GM21717 (cell line): ENCODE measurements around the gene FAAP20.

Experiments
- ATAC-seq: cut with Tn5 transposase; IDR thresholded peaks from one replicate; pipeline ENCODE4 v1.9.1; 2021; ENCODE audit warnings: mild to moderate bottlenecking, moderate library complexity; ENCODE audit not compliant: unreplicated experiment

Gene FAAP20

GRCh38 chr1:2197707-2198165 is 3.2 kb upstream of the FAAP20 start:
- ATAC-seq: no peak

DNA sequence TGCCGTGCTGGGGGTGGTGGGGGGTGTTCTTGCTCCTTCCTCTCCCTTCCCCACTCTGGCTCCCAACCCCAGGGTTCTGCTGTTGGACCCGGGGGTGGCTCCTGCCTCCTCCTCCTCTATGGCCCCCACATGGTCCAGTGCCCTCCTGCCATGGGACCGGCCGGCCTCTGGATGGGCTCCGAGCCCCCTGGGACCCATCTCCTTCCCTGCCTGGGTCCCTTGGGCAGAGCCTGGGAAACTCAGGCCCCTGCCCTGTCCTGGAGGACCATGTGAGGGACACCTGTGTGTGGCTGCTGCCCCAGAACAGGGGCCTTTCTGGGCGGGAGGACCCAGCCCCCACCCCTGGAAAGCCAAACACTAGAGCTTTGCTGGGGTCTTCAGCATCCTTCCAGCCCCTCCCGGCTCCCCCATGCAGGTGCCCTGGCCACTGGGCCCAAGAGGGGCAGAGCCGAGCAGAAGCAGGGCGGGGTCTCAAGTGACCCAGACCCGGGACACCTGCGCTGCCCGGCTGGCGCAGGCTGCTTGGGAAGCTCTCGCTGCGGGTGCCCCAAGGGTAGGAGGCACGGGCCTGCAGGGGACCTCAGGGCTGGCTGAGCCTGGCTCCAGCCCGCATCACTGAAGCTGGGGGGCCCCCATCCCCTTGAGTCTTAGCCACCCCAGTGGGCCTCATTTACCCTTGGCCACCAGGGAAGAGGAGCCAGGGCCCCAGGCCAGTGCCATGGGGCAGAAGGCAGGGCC is 2.5 kb upstream of the FAAP20 start:
- no peak for ATAC-seq

- no peak for ATAC-seq
Measured at GRCh38 chr1:2195785-2196184, 1.2 kb upstream of the FAAP20 start.

GRCh38 chr1:2194898-2195673 is 514 bp upstream of the FAAP20 start:
- ATAC-seq: peak; percentile 54

DNA sequence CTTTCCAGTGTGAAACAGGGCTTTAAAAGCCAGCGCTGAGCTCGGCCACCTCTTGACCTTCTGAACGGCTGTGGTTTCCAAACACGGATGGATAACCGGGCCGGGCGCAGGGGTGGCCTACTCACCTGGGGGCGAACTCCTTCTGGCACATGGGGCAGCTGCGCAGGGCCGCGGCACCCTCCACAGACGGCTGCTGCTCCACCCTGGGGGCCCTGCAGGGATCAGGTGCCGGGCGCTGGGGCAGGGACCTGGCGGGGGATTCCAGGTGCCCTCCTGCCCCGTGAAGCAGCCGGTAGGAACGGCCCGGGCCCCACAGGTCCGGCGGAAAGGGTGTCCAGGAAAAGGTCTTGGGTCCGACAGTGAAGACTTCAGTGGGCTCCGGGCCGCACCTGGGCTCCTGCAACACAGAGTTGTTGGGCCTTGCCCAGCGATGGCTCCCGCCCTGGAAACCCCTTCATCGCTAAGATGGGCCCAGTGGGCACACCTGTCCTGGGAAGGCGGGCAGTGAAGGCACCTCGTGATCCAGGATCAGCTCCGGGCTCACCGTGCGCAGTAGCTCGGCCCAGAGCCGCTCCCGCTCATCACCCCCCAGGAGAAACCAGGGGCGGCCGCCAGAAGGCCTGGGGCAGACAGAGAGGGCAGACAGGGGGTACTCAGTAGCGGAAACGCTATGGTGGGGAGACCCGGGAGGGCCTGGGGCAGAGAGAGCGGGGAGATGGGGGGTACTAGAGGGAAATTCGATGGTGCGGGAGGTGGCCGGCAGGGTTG is 874 bp downstream of the FAAP20 start:
- ATAC-seq: no peak

DNA sequence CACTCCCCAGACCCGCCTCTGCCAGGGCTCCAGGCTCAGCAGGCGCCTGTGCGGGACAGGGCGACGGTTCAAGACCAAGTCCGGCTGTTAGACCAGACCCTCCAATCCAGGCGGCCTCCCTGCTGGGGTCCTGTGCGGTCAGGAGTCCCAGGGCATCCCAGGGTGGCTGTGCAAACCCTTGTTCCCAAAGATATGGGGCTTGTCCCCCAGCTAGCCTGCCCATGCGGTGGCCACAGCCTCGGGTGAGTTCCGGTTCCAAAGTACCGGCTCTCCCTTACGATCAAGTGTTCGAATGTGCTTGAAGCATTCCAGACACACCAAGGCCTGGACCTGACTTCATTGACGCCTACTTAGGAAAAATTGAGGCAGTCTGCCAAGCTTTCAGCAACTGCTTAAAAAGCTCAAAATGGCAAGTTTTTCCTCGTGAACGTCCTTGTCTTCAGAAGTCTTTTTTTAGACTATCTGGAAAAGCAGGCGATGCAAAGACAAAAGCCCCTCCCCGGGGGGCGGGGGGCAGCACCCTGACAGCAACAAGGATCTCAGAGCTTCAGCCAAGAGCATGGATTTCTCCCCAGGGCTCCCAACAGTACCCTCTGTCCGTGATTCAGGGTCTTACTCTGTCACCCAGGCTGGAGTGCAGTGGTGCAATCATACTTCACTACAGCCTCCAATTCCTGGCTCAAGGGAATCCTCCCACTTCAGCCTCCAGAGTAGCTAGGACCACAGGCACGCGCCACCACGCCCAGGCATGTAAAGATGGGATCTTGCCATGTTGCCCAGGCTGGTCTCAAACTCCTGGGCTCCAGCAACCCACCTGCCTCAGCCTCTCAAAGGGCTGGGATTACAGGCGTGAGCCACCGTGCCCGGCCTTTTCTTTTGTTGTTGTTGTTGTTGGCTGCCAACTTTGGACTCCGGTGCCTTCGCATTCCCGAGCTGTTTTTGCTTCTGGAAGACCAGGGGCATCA is 2.3 kb downstream of the FAAP20 start:
- no peak for ATAC-seq

DNA sequence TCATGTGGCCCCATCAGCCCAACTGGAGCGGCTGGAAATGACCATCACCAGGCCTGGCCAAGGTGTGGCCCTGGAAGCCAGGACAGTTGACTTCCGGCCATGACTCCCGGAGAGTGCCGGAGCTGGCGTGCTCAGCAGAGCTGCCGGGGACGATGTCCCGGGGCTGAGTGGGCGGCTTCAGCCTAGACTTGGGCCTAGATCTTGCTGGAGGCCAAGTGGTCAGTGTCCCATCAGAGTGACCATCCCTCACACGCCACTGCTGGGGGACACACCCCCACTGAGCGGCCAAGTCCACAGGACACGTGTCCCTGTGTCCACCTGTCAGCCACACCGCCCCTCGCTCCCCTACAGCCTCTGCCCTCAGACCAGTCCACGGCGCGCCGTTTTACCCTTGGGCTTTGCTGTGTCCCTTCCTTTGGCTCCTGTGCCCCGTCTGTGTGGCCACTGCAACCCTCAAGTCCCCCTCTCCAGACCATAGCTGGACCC is 4.0 kb downstream of the FAAP20 start:
- ATAC-seq: no peak

DNA sequence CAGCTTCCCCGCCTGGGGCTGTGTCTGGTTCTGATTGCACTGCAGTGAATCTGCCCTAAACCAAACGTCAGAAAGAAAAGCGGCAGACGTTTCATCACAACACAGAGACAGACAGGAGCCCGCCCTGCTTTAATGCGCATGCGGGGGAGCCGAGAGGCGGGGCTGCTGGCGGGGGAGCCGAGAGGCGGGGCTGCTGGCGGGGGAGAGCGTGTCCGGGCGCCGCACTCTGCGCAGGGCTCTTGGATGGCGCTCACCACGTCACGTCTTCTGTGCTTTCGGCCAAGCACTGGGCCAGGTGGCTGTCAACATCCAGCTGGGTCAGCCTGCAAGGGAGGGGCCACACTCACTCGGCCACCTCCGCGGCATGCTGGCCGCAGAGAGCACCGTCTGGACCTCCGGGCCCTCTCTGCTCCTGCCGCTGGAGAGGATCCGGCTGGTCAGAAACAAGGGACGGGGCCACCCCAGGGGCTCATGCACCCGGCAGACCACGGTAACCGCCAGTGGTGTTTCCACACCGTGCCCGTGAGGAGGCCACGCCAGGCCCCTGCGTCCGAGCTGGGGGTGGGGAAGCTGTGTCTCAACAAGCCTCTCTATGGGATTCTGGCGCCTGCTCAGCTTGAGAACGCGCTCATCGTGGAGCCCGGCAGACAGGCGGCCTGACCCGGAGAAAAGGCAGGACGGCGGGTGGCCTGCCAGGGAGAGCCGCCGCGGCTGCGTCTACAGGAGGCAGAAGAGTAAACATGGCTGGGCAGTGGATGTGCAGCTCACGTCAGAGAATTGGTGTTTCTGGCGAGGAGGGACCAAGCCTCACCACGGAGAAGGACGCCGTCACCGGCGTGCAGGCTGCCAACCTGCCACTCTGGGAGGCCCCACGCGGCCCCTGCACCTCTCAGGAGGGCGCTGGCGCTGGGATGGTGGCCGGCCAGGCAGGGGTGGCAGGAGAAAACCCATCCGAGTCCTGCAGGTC is 4.8 kb downstream of the FAAP20 start:
- ATAC-seq: peak; percentile 58

DNA sequence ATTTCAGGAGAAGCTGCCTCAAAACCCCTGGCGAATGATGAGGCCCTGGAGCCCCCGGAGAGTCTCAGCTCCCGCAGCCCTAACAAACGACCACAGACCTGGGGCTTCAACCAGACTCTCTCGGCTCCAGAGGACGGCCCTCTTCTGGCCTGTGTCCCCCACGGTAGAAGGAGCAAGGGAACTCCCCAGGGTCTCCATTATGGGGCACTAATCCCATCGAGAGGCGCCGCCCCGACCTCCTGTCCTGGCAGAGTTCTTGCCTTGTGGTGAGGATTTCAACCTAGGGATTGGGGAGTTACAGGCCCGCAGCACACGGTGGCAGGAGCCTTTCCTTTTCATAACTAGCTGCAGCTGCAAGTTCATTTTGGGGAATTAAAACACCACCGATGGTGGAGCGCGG is 6.2 kb downstream of the FAAP20 start:
- no peak for ATAC-seq

DNA sequence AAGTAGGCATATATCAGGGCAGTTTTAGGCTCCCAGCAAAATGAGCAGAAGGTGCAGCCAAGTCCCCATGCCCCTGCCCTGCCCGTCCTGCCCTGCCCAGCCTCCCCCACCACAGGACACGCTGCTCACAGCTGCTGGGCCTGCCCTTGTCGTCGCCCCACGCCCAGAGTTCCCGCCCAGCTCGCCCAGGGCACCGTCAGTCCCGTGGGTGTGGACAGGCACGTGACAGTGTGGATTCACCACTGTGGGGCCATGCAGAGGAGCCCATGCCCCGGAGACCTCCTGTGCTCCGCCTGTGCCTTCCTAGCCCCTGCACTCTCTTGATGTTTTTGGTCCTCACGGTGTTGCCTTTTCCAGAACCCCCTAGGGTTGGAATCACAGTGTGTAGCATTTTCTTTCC is 7.0 kb downstream of the FAAP20 start:
- ATAC-seq: no peak

DNA sequence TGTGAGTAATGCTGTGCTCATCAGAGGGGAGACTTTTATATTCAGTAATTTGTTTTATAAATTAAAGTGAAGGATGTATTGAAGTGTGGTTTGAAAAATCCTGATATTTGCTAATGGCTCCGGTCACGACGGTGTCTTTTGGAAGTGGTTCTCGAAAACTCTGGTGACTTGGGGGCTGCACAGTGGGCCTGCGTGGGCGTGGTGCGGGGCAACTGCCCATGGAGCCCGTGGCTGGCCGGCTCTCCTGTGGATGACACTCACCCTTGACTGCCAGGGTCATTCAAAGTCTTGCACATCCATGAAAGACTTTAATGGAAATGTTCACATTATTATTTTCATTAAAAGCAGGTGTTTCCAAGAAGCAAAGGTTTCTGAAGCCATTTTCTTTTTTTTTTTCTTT is 7.7 kb downstream of the FAAP20 start:
- no peak for ATAC-seq

- no peak for ATAC-seq
Measured at GRCh38 chr1:2185880-2186855, 8.4 kb downstream of the FAAP20 start.

DNA sequence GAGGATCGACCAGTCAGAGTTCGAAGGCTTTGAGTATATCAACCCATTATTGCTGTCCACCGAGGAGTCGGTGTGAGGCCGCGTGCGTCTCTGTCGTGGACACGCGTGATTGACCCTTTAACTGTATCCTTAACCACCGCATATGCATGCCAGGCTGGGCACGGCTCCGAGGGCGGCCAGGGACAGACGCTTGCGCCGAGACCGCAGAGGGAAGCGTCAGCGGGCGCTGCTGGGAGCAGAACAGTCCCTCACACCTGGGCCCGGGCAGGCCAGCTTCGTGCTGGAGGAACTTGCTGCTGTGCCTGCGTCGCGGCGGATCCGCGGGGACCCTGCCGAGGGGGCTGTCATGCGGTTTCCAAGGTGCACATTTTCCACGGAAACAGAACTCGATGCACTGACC is 9.6 kb downstream of the FAAP20 start:
- no peak for ATAC-seq

- no peak for ATAC-seq
Measured at GRCh38 chr1:2184531-2184930, 10.0 kb downstream of the FAAP20 start.

- ATAC-seq: no peak
Measured at GRCh38 chr1:2183937-2184334, 10.6 kb downstream of the FAAP20 start.

- no peak for ATAC-seq
Measured at GRCh38 chr1:2182376-2182775, 12.2 kb downstream of the FAAP20 start.

GRCh38 chr1:2181752-2182151 is 12.8 kb downstream of the FAAP20 start:
- no peak for ATAC-seq

DNA sequence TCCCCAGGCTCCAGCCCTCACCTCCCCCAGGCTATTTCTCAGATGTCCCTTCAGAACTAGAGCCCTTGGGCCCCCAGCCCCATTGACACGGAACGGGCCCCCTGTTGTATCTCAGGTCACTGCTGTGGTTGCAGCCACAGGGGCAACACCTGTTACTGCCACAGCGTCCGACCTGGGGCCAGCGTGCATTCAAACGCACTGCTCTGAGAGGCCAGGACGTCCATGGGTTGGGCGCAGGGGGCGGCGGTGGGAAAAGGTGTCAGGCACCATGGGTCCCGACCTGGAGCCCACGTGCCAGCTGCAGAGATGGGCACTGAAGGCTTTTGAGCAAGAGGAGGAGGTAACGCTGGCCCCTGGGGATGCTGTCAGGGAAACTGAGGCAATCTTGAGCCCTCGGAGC is 13.3 kb downstream of the FAAP20 start:
- ATAC-seq: no peak
